Putamen (tissue), 1 donor: Measurements from ENCODE around the gene NUP62.
"Not testable (repeated sequence)": the region's sequence is repeated elsewhere in the genome, so short reads cannot be mapped to it uniquely, and the experiment has no call there.

Experiments
- DNase-seq: peaks from one replicate; pipeline ENCODE4 v3.0.0-alpha.2; 2016; ENCODE audit warnings: low spot score

The NUP62 gene

DNA sequence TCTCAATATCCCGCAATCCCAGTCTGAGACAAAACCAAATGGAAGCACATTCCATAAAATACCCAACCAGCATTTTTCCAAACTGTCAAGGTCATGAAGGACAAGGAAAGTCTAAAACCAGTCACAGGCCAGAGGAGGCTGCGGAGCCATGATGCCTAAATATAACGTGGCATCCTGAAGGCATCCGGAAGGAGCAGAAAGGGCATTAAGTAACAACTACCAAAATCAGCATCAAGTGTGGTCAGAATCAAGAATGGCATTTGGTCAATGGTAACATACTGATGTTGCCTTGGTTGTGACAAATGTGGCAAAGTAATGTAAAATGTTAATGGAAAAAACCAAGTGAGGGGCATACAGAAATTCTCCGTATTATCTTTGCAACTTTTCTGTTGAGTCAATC lies 3.8 kb downstream of the NUP62 start:
- no peak for DNase-seq

- not testable (repeated sequence) for DNase-seq
Measured at GRCh38 chr19:49924881-49925210, 4.5 kb downstream of the NUP62 start.

DNA sequence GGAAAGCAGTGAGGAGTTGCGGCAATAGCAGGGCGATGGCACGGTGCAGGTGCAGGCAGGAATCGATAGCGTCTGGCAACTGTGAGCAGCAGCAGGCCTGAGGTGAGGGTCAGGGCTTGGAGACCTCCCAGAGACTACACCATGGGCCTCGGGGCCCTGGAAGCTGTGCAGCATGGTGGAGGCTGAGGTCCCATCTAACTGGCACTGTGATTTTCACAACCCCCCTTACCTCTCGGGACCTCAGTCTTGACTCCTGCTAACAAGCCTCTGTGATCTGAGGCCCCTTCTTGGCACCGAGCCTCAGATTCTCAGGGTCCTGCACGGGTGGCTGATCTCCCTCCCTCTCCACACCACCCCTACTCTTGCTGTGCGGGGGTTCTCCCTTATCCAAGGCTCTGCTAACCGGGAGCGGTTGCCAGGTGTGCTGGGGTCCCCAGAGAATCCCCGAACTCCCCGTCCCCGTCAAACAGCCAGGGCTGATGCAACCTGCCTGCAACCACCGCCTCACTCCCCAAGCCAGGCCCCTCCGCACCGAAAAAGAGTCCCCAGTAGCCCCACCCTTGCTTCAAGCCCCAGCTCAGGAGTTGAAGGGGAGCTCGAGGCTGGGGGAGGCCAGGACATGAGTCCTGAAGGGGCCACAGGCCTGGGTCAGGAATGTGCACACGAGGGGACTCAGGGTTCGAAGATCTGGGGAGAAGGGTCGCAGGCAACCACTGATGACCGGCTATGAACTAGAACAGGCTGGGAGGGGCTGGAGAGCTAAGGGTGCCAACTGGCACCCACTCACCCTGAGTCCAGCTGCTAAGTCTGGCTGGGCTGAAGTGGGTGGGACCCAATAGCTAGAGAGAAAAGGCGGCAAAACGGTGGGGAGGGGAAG lies 5.1 kb downstream of the NUP62 start:
- no peak for DNase-seq

DNA sequence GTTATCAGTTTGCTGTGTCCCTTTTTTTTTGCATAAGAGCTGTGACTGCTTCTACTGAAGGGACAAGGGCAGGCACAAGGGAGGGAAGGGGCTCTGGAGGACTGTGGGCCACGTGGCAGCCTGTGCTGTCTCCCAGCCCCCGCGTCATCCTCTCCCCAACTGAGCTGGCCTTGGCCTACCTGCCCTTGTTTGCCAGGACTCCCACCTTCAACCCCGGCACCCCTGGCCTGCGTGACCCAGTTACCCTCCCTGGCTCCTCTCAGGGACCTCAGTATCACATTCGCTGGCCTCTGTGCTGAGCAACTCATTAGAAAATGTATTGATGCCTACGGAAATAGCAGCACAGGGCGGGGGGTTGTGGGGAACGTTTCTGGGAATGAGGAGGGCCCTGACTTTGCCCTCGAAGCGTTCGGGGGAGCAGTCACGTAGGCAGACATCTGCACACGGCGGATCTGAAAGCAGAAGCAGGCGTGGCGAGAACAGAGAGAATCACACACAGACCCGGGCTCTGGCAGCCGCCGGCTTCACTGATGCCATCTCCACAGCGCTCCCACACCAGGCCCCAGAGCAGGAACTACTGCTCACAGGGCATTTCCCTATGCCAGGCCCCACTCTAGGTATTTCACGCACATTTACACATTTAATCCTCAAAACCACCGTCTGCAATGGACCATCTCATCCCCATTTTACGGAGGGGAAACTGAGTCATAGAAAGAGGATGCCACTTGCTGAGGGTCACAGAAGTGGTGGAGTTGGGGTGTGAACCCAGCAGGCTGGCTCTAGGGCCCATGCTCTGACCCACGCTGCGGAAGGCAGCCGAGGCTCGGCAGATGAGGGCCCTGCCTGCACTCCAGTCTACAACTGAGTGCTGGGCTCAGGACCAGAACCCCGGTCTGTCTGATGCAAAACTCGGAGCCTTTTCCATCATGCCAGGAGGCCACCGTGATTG lies 6.0 kb downstream of the NUP62 start:
- no peak for DNase-seq

DNA sequence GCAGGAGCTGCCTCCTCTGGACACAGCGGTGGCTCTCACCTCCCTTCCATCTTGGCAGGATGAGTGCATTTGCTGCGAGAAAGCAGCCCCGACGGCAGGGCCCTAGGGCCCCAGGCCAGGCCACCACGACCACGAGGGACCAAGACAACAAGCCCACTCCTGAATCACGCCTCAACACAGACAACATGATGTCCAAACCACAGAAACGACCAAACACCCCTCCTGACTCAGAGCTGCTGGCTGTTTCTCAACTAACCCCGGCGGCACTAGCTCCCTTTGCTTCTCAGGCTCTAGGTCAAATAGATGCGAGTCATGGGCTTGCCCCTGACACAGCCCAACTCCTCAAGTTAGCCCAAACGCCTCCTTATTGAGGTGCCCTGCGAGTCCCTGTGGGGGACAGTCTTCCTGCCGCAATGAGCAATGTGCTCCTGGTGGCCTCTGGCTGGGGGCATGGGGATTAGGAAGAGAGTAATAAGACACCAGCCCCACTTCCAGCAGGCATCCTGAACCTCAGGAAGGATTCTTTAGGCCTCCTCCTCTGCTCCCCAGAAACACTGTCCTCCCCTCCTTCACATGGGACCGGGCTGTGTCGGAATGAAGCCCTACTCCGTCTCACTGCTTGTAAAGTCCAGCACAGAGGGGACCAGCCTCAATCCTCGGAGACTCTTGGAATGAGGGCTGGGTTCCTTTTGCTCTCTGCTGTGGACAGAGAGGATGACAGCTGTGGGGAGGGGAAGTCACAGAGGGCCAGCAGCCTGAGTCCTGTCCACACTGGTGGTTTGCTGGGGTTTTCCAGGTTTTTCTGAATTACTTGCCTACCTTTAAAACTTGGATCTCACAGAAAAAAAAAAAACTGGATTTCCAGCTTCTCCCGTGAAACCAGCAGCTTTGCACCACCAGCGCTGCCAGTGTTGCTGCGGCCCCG lies 7.2 kb downstream of the NUP62 start:
- no peak for DNase-seq

DNA sequence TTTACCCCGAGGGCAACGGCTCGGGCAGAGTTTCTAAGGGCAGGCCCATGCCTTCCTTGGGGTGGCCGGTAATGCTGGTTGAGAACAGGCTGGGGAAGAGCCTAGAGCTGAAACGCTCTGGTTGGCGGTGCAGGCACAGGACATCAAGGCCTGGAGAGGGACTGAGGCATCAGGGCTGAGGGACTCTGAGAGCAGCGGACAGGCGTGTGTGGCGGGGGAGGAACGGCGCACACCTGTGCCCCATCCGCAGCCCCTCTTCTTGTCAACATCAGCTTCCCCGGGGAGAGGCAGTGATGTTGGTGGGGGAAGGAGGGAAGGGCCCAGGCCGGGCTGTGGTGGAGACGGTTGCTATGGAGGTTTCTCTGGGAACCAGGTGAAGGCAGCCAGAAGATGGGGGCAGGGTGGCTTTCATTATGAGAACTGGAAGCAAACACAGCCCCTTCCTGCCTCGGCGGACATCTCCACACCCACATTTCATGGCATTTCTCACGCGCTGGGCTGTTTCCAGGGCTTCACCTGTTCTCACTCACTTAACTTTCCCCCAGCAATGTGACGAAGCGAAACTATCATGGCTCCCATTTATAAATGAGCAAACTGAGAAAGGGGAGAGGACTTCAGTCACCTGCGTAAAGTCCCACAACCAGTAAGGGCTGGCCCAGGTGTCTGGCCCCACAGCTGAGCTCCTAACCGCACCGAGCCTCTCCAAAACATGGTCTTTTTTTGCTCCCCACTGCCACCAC lies 8.5 kb downstream of the NUP62 start:
- no peak for DNase-seq

- DNase-seq, result no peak
Measured at GRCh38 chr19:49918089-49918488, 11.2 kb downstream of the NUP62 start.

DNA sequence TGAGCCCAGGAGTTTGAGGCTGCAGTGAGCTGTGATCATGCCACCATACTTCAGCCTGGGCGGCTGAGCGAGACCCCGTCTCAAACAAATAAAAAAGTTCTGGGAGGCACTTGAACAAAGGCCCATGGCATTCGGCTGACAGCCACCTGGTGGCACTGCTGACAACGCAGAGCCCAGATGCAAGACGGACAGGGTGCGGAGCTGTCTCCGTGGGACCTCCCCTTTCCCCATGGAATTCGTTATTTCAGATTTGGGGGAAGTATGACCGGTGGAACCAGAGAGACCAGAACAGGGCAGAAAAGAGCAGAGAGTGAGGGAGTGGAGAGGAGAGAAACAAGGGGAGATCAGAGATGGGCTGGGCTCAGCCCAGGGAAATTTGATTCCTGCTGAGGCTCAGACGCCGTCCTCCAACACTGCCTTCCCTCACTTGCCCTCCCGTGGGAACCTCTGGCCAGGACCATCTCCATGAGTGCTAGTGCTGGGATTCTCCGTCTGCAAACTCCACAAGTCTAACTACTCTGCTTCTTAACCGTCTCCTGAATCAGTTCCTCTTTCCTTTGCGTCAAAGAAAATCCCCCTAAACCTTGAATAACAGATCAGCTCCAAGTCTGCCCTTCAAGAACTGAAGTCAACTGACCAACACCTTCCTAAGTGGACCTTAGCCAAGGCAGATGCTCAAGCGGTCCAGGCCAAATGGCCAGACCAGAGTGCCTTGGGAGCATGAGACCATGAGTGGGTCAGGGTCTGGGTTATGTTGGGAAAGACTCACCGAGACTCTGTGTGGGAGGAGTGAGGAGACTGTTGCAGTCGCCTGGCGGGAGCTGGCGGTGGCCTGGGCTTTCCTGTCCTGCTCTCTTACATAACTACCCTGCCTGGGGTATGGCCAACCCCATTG lies 12.2 kb downstream of the NUP62 start:
- DNase-seq, result no peak

DNA sequence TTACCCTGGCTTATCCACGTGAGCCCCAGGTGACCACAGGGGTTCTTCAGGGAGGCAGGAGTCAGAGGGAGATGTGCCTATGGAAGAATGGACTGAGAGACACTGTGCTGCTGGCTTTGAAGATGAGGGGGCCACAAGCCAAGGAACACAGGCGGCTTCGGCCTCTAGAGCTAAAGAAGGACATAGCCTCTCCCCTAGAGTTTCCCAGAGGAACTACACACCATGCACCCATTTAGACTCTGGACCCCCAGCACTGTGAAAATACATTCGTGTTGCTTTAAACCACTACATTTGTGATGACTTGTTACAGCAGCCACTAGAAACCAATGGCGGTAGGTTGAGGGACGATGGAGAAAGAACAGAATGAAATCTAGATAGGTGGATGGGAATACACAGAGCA lies 14.0 kb downstream of the NUP62 start:
- no peak for DNase-seq

- DNase-seq, result no peak
Measured at GRCh38 chr19:49913720-49914119, 15.6 kb downstream of the NUP62 start.

DNA sequence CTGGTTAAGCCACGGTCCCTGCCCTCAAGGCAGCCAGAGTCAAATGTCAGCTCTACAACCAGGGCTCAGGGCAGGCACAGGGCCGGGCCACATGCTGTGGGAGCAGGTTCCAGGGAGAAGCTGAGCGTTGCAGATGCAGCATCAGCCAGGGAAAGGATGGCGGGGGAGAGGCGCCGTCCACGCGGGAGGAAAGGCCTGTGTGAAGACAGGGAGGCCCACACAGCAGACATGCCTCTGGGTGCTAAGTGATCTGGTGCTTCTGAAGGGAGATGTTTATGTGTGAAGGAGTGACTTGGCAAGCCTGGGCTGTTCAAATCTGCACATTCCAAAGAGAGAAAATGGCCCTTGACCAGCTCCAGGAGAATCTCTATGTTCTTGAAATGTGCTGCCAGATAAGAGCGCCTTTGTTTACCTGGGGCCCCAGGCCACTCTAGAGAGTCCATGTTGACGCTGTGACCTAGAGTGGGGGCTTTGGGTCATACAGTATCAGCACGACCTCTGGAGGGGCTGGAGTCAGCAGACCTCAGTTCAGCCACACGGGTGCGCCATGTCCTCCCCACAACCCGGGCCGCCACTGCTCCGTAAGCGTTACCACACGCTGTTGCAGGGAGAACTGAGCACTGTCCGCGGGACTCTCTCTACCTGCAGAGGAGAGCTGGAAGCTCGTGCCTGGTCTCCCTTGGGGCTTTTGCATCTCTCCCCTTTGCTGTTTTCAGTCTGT lies 16.2 kb downstream of the NUP62 start:
- DNase-seq, result no peak

DNA sequence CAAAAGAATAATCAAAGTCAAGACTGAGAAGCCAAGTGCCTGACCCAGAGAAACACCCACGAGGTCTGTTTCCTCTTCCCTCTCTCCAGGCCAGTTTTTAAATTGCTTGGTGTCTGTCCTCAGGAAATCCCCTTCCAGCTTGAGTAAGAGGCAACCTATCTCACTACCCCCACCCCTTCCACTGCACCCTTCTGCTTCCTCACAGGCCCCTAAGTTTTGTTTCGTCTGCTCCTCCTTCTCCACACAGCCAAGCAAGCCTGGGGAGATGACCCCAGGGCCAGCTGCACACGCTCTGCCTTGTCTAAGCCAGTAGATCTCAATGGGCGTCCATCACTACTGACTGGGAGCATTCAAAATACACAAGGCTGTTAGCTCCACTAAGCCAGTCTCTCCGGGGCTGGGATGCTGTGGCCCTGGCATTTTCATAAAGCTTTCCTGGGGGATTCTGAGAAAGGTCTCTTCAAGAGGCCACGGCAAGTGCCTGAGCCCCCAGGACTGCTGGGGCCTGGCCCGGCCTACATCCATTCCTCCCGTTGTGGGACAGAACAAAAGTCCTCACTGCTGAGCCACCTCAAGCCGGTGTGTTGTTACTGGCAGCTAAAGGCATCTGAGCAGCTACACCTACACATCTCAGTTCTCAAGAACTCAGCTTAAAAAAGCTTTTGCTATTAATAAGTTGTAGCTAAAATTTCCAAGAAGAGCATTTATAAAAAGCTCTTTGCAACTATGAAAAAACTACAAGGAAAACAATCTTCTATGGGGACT lies 17.7 kb downstream of the NUP62 start:
- peak; percentile 36 for DNase-seq

DNA sequence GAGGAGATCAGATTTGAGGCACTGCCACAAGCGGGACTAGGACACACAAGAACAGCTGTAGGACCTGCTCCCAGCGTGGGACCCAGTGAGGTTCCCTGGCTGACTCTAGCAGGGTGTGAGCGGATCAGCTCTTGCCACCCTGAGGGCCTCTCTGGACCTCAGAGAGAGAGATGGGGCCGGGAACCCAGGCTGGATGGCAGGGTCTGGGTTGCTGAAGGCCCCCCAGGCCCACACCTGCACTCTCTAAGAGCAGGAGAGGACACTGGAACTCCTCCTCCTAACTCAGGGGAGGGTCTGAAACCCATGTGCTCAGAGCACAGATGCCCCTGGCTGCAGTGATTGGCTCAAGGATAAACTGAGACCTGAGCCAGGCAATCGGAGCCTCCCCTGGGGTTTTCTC lies 19.1 kb downstream of the NUP62 start:
- DNase-seq, result no peak

- DNase-seq, result no peak
Measured at GRCh38 chr19:49908480-49909420, 20.6 kb downstream of the NUP62 start.

- no peak for DNase-seq
Measured at GRCh38 chr19:49907745-49908446, 21.4 kb downstream of the NUP62 start.

GRCh38 chr19:49906879-49907564 lies 22.3 kb downstream of the NUP62 start:
- DNase-seq, result peak; percentile 61
